GM18502 (cell line): Measurements from ENCODE around the gene ZNF398.
"Not testable (repeated sequence)": the region's sequence is repeated elsewhere in the genome, so short reads cannot be mapped to it uniquely, and the experiment has no call there.

Experiments
- ATAC-seq: cut with Tn5 transposase; IDR thresholded peaks from one replicate; pipeline ENCODE4 v1.9.1; 2021; ENCODE audit warnings: mild to moderate bottlenecking; ENCODE audit not compliant: unreplicated experiment, poor library complexity

Gene ZNF398, protein sequence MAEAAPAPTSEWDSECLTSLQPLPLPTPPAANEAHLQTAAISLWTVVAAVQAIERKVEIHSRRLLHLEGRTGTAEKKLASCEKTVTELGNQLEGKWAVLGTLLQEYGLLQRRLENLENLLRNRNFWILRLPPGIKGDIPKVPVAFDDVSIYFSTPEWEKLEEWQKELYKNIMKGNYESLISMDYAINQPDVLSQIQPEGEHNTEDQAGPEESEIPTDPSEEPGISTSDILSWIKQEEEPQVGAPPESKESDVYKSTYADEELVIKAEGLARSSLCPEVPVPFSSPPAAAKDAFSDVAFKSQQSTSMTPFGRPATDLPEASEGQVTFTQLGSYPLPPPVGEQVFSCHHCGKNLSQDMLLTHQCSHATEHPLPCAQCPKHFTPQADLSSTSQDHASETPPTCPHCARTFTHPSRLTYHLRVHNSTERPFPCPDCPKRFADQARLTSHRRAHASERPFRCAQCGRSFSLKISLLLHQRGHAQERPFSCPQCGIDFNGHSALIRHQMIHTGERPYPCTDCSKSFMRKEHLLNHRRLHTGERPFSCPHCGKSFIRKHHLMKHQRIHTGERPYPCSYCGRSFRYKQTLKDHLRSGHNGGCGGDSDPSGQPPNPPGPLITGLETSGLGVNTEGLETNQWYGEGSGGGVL

DNA sequence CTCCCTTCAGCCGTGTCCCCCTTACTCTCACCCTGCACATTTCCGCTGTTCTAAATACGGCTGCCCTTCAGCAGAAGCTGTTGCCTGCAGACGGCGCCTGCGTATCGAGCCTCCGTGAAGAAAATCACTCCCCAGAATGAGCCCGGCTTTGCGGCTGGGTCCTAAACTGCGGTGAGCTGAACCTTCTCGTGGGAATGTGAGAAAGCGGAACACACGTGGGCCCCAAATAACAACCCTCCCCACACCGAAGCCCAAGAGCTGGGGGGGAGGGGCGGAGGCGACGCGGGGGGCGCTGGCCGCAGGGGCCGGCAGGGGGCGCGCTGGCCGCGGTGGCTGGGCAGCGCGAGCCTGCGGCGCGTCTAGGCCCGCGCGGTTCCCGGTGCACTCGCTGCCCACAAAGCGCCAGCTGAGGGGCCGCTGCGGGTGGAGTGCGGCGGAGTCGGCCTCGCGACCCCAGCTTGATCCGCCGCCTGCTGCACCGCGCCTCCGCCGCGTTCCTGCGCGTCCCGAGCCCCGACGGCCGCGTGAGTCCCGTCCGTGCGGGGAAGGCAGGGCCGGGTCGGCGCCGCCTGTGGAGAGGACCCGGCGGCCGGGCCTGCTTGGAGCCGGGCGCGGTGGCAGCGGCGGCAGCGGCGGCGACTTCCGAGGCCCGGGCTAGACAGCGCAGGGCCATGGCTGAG lies at the start of gene ZNF398:
TSS of gene ZNF398 (plus strand) at position 382 of the 680 bp plus-strand sequence. CDS start at position 672, 290 bp downstream.
- ATAC-seq: peak; percentile 73

DNA sequence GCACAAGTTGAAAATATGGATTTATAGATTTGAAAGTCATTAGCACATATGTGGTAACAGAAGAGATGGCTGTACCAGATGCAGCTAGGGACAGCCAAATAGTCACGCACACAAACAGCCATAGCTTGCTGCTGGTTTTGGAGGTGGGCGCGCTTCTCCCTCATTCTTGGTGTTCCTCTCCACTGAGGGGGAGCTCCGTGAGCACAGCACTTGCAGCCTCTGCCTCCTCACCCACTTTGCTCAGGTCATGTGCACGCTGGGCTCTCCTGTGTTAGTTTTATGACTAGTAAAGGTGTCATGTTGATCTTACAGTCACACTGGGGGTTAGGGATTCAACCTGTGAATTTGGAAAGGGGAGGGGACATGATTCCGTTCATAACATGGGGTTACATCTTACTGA lies 48.2 kb upstream of the ZNF398 start:
- ATAC-seq: no peak

DNA sequence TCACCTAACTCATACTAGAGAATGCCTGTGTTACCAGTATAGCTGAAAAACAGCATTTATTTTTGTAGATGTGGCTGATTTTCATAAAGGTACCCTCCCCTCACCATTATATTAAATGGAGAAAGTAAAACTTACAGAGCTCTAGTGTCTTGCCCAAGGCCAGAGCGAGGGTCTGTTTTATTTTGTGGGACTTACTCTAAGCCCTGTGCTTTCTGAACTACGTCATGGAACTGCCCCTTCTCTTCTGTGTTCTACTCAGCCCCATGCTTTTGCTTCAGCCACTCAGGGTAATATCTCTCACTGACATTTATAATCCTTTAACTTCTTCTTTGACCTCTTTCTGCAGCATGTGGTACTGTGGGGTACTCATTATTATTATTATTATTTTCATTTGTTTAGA lies 46.4 kb upstream of the ZNF398 start:
- ATAC-seq: no peak

DNA sequence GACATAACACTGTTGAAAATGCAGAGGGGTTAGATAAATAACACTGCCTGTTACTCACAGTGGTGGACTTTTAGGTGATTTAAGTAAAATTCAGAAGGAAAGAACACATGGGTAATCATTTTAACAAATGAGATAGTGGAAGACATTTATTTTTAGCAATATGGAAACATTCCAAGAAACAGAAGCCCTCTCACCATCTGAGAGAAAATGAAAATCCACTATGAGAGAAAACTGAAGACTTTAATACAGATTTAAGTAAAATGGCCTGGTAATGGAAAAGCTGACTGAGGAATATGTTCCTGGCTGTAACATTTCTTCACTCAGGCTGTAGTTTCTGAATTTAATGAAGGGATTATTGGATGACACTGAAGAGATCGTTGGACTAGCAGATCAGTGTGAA lies 44.6 kb upstream of the ZNF398 start:
- no peak for ATAC-seq

DNA sequence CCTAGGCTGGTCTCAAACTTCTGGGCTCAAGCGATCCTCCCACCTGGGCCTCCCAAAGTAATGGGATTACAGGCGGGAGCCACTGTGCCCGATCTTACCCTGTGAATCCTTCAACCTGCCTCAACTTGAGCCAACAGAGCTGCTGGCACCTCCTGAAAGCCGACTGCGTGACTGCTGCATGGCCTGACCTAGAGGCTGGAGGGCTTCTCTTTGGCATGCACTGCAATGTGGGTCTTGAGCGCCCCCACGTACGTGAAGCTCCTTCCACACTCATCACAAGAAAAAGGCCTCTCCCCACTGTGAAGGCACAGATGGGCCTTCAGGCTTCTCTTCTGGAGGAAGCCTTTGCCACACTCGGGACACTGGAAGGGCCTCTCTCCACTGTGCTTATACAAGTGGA lies 43.8 kb upstream of the ZNF398 start:
- no peak for ATAC-seq

DNA sequence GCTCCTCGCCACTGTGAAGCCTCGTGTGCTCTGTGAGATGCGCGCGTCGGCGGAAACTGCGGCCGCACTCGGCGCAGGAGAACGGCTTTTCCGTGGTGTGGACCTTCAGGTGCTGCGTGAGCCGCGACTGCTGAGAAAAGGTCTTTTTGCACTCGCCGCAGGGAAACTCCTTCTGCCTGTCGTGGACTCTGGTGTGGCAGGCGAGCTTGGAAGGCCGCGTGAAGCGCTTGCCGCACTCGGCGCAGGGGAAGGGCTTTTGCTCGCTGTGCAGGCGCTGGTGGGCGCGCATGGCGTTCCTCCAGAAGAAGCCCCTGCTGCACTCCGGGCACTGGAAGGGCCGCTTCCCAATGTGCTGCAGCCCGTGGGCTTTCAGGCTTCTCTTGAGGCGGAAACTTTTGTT lies 43.0 kb upstream of the ZNF398 start:
- no peak for ATAC-seq

DNA sequence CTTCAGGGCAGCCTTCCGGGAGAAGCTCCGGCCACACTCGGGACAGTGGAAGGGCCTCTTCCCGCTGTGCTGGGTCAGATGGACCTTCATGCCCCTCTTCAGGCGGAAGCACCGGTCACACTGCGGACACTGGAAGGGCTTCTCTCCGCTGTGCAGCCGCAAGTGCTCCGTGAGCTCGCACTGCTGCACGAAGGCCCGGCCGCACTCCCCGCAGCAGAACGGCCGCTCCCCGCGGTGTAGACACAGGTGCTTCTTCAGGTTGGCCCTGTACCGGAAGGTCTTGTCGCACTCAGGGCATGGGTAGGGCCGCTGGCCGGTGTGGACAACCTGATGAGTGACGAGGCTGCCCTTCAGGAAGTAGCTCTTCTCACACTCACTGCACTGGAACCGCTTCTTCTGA lies 42.5 kb upstream of the ZNF398 start:
- ATAC-seq: no peak

DNA sequence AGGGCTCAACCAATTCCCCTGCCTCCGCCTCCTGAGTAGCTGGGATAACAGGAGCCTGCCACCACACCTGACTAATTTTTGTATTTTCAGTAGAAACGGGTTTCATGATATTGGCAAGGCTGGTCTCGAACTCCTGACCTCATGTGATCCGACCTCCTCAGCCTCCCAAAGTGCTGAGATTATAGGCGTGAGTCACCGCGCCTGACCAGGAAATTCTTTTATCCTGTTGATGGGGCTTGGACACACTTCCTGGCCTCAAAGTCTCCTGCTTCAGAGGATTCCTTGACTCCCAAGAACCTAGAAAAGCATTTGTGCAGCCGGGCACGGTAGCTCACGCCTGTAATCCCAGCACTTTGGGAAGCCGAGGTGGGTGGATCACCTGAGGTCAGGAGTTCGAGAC lies 37.3 kb upstream of the ZNF398 start:
- ATAC-seq: no peak

DNA sequence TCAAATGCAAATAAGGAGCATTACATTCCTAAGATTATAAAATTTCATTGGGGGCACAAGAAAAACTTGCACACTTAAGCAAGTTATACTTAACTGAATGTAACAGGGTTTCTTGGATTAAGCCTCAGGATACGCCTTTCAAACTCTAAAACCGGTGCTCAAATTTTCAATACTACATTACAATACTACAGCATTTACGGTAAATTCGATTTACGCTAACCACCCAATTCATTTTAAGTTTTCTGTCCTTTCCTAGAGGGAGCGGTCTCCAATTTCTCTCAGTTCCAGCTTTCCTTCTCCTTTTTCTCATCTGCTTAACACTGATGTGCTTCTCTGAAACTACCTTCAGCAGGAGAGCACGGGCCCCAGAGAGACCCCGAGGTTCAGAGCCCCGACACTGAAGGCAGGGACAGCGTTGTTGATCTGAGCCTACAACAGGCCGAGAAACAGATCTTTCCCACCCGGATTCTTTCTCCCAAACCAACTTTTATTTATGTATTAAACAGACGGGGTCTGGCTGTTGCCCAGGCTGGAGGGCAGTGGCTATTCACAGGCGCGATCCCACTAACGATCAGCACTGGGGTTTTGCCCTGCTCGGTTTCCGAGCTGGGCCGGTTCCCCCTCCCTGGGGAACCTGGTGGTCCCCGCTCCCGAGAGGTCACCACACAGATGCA lies 21.9 kb upstream of the ZNF398 start:
- ATAC-seq: no peak

DNA sequence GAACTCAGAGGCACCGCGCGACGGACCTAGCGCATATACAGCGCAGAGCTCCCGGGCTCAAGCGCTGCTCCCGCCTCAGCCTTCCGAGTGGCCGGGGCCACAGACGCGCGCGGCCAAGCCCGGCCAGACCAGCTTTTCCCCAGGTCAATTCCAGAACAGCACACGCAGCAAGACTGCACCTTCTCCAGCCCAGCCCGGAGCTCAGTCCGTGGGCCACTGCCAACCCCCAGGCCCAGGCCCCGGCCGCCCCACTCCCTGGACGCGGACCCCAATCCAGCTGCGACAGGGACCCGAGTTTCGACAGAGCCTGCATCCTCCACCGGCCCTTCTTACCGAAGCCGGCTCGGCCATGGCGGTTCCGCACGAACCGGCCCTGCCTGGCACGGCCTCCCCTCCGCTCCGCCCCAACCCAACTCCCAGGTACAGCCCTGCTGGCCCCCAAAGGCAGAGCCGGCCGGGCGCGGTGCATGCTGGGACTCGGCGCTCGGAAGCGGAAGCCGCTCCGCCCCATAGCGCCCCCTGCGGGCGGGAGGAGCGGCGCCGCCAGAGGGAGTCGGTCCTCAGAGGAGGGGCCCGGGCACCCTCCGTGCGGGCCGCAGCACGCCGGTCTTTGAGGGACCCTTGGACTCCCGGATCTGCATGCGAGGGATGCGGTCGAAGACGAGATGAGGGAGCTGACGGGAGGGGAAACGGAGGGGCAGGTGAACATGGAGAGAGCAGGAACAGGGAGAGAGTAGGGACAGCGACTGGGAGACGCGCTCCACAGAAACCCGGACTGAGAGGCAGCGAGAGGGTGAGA lies 21.2 kb upstream of the ZNF398 start, which contains the start of gene ZNF425:
TSS of gene ZNF425 (minus strand) at position 462 of the 799 bp plus-strand sequence. CDS start at position 351, 111 bp downstream.
- ATAC-seq: peak; percentile 88

DNA sequence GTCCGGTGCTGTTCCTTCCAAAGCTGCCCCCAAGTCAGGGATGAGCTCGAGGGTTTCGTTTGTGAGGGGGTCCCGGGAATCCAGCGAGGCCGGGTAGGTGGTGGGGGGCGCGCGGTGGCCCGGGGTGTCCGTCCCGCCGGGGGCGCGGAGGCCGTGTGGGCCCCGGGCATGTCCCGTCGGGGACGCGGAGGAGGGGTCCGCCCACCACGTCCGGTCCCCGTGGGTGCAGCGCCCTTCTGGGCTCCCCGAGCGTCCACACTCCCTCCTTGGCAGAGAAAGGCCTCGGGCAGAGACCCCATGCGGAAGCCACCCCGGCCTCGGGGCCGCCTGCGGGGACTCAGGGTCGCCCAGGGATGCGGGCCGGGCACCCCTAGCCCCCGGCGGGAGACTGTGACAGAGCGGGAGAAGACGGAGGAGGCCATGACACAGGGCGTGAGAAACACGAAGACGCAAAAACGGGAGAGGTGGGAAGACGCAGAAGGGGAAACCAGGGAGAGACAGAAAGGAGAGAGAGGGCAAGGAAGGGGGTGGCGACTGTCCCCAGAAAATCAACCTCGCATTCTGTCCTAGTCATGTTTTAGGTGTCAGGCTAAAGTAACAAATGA lies 20.5 kb upstream of the ZNF398 start:
- peak; percentile 44 for ATAC-seq

DNA sequence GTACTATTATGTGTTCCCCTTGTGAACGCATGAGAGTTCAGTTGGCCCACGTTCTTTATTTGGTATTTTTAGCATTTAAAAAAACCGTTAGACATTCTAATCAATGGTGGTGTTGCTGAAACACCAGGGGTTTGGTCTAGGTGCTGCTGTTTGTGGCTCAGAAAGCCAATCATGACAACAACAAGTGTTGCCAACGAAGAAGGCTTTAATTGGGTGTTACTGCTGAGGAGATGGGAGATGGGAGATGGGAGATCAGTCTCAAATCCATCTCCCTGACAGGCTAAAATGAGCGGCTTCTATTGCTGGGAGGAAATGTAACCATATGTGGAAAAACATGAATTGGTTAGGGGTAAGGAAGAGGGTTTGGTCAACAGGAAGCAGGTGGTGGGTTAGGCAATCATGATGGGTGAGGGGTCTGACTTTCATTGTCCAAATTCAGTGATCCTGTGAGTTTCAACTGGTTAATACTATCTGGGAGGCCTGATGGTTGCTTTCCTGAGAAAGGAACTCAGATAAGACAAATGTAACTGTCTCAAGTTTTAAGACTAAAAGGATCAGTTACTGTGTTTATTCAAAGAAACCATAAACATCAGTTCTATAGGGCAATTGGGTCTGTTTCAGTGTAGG lies 16.6 kb upstream of the ZNF398 start:
- ATAC-seq: no peak

DNA sequence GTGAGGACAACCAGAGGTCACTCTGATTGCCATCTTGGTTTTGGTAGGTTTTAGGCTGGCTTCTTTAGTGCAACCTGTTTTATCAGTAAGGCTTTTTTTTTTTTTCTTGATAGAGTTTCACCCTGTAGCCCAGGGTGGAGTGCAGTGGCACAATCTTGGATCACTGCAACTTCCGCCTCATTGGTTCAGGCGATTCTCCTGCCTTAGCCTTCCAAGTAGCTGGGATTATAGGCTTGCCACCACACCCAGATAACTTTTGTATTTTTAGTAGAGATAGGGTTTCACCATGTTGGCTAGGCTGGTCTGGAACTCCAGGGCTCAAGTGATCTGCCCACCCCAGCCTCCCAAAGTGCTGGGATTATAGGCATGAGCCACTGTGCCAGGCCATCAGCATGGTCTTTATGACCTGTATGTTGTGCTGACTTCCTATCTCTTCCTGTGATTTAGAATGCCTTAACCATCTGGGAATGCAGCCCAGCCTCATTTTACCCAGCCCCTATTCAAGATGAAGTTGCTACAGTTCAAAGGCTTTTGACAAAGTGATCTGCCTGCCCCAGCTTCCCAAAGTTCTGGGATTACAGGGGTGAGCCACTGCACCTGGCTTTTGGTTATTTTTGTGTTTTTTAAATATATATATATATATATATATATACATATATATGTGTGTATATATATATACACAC lies 14.1 kb upstream of the ZNF398 start:
- no peak for ATAC-seq

DNA sequence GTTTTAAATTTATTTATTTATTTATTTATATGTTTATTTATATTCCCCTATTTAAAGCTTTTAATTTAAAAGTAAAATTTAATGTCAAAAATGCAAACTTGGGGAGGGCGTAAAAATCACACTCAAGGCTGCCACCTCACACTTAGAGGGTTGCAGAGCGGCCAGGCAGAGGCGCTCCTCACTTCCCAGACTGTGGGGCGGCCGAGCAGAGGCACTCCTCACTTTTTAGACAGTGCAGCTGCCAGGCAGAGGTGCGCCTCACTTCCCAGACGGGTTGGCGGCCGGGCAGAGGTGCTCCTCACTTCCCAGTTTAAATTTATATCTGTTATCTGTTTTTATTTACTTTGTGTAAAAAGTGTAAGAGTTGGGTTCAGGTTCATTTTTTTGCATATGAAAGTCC lies 11.1 kb upstream of the ZNF398 start:
- no peak for ATAC-seq

DNA sequence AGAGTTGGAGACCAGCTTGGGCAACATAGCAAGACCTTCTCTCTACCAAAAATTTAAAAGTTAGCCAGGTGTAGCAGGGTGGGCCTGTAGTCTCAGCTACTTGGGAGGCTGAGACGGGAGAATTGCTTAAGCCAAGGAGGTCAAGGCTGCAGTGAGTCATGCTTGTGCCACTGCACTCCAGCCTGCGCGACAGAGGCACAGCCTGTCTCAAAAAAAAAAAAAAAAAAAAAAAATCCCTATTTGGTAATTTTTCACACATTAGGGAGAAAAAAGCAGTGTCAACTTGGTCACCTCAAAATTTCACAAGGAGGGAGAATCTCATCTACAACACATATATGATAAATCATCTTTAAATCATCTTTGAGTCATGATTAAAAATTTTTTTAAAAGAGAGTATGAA lies 6.4 kb upstream of the ZNF398 start:
- ATAC-seq: no peak

DNA sequence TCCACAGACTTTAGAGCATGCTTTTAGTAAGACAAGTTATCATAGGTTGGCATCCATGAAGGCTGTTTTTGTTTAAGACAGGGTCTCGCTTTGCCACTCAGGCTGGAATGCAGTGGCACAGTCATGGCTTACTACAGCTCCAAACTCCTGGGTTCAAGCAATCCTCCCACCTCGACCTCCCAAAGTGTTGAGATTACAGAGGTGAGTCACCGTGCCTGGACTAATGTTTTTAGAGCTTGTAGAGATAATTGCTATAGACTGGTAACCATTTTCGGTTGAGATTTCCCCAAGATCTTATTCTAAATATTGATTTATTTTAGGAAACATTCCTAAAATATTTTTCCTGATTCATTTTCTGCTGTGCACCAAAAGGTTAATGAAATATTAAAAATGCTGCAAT lies 5.4 kb upstream of the ZNF398 start:
- ATAC-seq: no peak

DNA sequence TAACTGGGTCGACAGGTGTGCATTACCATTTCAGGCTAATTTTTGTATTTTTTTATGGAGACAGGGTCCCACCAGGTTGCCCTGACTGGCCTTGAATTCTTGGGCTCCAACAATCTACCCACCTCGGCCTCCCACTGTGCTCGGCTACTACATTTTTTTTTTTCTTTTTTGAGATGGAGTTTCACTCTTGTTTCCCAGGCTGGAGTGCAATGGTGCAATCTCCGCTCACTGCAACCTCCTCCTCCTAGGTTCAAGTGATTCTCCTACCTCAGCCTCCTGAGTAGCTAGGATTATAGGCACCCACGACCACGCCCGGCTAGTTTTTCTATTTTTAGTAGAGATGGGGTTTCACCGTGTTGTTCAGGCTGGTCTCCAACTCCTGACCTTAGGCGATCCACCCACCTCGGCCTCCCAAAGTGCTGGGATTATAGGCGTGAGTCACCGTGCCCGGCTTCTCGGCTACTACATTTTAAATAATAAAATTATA lies 2.8 kb upstream of the ZNF398 start:
- not testable (repeated sequence) for ATAC-seq
